ENCODE data around the gene ENGASE.
"Not testable (repeated sequence)": the region's sequence is repeated elsewhere in the genome, so short reads cannot be mapped to it uniquely, and the experiment has no call there.

ENGASE gene, protein sequence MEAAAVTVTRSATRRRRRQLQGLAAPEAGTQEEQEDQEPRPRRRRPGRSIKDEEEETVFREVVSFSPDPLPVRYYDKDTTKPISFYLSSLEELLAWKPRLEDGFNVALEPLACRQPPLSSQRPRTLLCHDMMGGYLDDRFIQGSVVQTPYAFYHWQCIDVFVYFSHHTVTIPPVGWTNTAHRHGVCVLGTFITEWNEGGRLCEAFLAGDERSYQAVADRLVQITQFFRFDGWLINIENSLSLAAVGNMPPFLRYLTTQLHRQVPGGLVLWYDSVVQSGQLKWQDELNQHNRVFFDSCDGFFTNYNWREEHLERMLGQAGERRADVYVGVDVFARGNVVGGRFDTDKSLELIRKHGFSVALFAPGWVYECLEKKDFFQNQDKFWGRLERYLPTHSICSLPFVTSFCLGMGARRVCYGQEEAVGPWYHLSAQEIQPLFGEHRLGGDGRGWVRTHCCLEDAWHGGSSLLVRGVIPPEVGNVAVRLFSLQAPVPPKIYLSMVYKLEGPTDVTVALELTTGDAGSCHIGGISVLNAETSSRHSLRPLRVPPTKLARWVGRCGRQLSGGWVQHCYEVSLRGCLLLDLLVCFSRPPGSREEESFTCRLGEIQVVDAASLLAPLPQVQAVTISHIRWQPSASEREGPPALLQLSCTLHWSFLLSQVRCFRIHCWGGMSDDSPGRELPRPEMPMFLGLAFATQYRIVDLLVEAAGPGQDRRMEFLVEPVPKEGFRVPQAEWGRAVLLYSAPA

DNA sequence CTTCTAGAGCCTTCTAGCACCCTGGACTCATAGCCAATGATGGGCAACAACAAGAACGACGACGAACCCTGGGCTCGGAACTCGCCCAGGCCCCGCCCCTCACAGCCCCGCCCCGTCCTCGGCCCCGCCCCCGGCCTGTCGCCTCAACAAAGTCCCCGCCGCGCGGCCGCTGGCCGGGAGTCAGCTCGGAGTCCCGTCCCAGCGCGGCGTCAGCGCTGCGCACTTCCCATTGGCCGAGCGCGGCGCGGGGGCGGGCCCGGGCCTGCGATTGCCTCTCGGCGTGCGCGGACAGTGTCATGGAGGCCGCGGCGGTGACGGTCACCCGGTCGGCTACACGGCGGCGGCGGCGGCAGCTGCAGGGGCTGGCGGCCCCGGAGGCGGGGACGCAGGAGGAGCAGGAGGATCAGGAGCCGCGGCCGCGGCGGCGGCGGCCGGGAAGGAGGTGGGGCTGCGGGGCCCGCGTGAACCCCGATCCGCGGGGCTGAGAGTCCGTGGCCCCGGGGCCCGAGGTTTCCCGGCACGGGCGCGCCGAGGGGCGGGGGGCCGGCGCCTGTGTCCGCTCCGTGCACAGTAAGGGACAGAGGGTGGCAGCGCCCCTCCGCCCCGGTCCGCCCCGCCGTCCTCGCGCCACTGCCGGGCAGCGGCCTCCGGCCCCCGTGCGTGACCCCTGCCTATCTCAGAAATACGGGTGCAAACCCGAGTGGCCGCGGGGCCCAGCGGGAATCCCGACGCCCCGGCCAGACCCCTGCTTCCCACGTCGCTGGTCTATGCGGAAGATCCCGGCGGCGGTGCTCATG lies at the start of gene ENGASE:
ENGASE (plus strand) TSS at position 176 of the 797 bp plus-strand sequence; CDS start at position 297, 121 bp downstream.
- Mint-ChIP-seq H3K4me1 (peaks cover 21% of the 10 kb centered on the region), H3K36me3 (peaks cover 9% of the 10 kb centered on the region), H3K4me3 (peak within 1 kb of the TSS; percentile 87), H3K27me3 (peaks cover 7% of the 10 kb centered on the region), H3K9me3 (no peaks in the 10 kb centered on the region), H3K27ac (peak within 1 kb of the TSS; percentile 82)
- DNase-seq, result peak; percentile 94
- CTCF ChIA-PET, result interaction anchor here (1.0 to 2.6 kb wide), 4 partner anchors 10 to 29 kb away, joined by 3 to 9 read pairs (median 6); no protein-coding TSS in a partner anchor

GRCh38 chr17:79024901-79025737 lies 49.5 kb upstream of the ENGASE start:
- DNase-seq, result peak; percentile 19
- CTCF ChIA-PET, result interaction anchor here (1.4 kb wide), 1 partner anchor 17 kb away, joined by 3 read pairs; no protein-coding TSS in a partner anchor
- peaks cover 18% of the 10 kb centered on the region for H3K4me1 Mint-ChIP-seq
- peaks cover 98% of the 10 kb centered on the region for H3K27me3 Mint-ChIP-seq
- no peak overlapping the region for H3K27ac Mint-ChIP-seq
- no peaks in the 10 kb centered on the region for H3K36me3 Mint-ChIP-seq
- H3K4me3 Mint-ChIP-seq, result peak overlapping the region; percentile 54
- no peaks in the 10 kb centered on the region for H3K9me3 Mint-ChIP-seq

DNA sequence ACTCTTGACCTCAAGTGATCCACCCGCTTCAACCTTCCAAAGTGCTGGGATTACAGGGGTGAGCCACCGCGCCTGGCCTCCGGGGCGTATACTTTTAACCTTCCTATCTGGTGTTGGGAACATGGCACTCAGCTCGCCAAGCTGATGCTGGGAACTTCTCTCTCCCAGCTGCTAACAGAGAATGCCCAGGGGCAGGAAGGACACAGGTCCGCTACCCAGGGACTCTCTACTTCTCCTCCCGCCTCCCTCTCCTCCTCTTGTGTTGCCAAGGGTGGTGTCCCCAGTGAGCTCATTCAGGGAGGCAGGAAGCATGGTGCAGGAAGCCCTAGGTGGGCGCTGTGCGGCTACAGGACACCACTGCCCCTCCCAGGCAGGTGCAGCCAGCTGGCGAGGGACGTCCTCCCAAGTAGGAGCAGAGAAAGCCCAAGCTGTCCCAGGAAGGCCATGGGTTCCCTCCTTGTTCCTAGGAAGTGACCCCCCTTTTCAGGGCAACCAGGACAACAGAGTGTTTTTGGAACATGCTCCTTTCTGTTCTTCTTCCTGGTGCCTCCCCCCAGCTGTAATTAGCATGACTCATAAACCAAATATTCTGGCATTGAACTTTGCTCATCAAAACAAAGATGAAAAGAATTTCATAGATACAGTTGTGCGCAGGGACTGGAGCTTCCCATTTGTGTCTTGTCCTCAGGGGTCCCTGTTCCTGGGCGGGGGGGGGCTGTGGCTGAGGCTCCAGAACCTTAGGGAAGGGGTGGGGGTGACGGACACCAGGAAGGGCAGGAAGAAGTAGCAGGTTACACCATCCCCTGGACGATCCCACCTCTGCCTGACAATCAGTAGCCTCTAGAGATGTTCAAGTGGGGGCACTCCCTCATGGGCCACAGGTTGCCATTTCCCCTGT lies 48.0 kb upstream of the ENGASE start:
- no peaks in the 10 kb centered on the region for H3K36me3 Mint-ChIP-seq
- H3K4me3 Mint-ChIP-seq, result no peak overlapping the region
- H3K27me3 Mint-ChIP-seq, result peaks cover 95% of the 10 kb centered on the region
- DNase-seq, result peak; percentile 10
- CTCF ChIA-PET, result interaction anchor here (1.4 to 1.5 kb wide), 2 partner anchors 15 to 19 kb away, joined by 3 to 6 read pairs; no protein-coding TSS in a partner anchor
- H3K9me3 Mint-ChIP-seq, result no peaks in the 10 kb centered on the region
- no peak overlapping the region for H3K27ac Mint-ChIP-seq
- peaks cover 18% of the 10 kb centered on the region for H3K4me1 Mint-ChIP-seq

- peaks cover 94% of the 10 kb centered on the region for H3K27me3 Mint-ChIP-seq
- peaks cover 18% of the 10 kb centered on the region for H3K4me1 Mint-ChIP-seq
- CTCF ChIA-PET, result interaction anchor here (1.5 kb wide), 1 partner anchor 18 kb away, joined by 6 read pairs; no protein-coding TSS in a partner anchor
- DNase-seq, result peak; percentile 20
- H3K4me3 Mint-ChIP-seq, result no peak overlapping the region
- no peaks in the 10 kb centered on the region for H3K9me3 Mint-ChIP-seq
- H3K36me3 Mint-ChIP-seq, result no peaks in the 10 kb centered on the region
- no peak overlapping the region for H3K27ac Mint-ChIP-seq
Observed at GRCh38 chr17:79027274-79027924, 47.2 kb upstream of the ENGASE start.

GRCh38 chr17:79027925-79028491 lies 46.6 kb upstream of the ENGASE start:
- Mint-ChIP-seq H3K27me3 (peaks cover 88% of the 10 kb centered on the region), H3K36me3 (no peaks in the 10 kb centered on the region), H3K27ac (no peak overlapping the region), H3K4me1 (peaks cover 18% of the 10 kb centered on the region), H3K9me3 (no peaks in the 10 kb centered on the region), H3K4me3 (no peak overlapping the region)
- CTCF ChIA-PET, result interaction anchor here (0.9 kb wide), 1 partner anchor 18 kb away, joined by 3 read pairs; no protein-coding TSS in a partner anchor
- DNase-seq, result no peak

DNA sequence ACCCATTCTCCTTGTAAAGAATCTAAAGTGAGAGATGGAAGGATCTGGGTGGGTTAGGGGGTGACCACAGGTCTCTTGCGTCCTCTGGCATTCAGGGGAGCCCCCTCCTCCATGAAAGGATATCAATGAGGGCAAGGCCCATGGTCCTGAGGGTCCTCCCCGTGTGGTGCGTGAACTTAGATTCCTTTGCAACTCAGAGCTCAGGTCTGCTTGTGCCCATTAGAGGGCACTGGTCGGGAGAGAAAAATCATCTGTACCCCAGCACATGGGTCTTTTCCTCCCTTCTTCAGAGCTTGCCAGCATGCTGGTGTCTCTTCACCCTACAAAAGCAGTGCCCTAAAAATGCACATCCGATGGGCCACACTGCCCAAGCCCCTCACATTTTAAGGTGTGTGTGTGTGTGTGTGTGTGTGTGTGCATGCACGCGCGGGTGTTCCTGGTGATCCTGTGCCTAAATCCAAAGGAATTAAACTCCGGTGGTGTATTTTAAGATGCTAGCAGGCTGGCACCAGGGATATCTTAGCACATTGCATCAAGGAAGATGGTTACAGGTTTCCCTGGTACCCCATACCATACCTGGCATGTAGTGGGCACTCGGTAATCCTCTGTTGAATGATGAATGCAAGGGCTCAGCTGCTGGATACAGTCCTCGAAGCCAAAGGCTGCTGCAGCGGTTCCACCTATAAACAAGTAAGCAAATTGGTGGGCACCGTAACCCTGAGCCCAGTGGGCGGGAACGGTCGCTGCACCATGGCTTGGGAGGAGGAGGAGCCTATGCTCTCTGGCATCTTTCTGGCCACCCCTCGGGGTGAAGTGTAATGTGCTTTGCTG lies 45.9 kb upstream of the ENGASE start:
- CTCF ChIA-PET, result interaction anchor here (0.9 kb wide), 1 partner anchor 17 kb away, joined by 3 read pairs; no protein-coding TSS in a partner anchor
- H3K4me3 Mint-ChIP-seq, result no peak overlapping the region
- no peak overlapping the region for H3K27ac Mint-ChIP-seq
- no peak for DNase-seq
- H3K9me3 Mint-ChIP-seq, result no peaks in the 10 kb centered on the region
- peaks cover 81% of the 10 kb centered on the region for H3K27me3 Mint-ChIP-seq
- H3K36me3 Mint-ChIP-seq, result no peaks in the 10 kb centered on the region
- H3K4me1 Mint-ChIP-seq, result peaks cover 13% of the 10 kb centered on the region

GRCh38 chr17:79029327-79030009 lies 45.2 kb upstream of the ENGASE start:
- Mint-ChIP-seq H3K4me3 (no peak overlapping the region), H3K27me3 (peaks cover 78% of the 10 kb centered on the region), H3K36me3 (no peaks in the 10 kb centered on the region), H3K27ac (no peak overlapping the region), H3K4me1 (peaks cover 9% of the 10 kb centered on the region), H3K9me3 (no peaks in the 10 kb centered on the region)
- no peak for DNase-seq
- CTCF ChIA-PET, result no interaction called here

DNA sequence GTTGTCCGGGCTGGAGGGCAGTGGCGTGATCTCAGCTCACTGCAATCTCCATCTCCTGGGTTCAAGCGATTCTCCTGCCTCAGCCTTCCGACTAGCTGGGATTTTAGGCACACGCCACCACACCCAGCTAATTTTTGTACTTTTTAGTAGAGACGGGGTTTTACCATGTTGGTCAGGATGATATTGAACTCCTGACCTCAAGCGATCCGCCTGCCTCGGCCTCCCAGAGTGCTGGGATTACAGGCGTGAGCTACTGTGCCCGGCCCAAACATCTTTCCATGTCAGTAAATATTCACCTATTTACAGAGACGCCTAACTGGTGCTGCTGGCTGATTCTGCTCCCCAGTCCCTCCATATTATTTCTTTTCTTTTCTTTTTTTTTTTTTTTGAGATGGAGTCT lies 44.0 kb upstream of the ENGASE start:
- DNase-seq, H3K27ac Mint-ChIP-seq, H3K4me1 Mint-ChIP-seq, H3K4me3 Mint-ChIP-seq, H3K9me3 Mint-ChIP-seq, H3K36me3 Mint-ChIP-seq, CTCF ChIA-PET: not testable (repeated sequence)
- H3K27me3 Mint-ChIP-seq, result peaks cover 75% of the 10 kb centered on the region

GRCh38 chr17:79031996-79032875 lies 42.4 kb upstream of the ENGASE start:
- CTCF ChIA-PET, result interaction anchor here (1.0 to 3.0 kb wide), 3 partner anchors 10 to 13 kb away, joined by 3 to 15 read pairs (median 6); no protein-coding TSS in a partner anchor
- no peaks in the 10 kb centered on the region for H3K36me3 Mint-ChIP-seq
- no peaks in the 10 kb centered on the region for H3K9me3 Mint-ChIP-seq
- no peak for DNase-seq
- no peak overlapping the region for H3K27ac Mint-ChIP-seq
- no peaks in the 10 kb centered on the region for H3K4me1 Mint-ChIP-seq
- peaks cover 62% of the 10 kb centered on the region for H3K27me3 Mint-ChIP-seq
- H3K4me3 Mint-ChIP-seq, result no peak overlapping the region

GRCh38 chr17:79033046-79033616 lies 41.5 kb upstream of the ENGASE start:
- no peak for DNase-seq
- H3K4me1 Mint-ChIP-seq, result no peaks in the 10 kb centered on the region
- H3K4me3 Mint-ChIP-seq, result no peak overlapping the region
- H3K27ac Mint-ChIP-seq, result no peak overlapping the region
- H3K27me3 Mint-ChIP-seq, result peaks cover 53% of the 10 kb centered on the region
- CTCF ChIA-PET, result interaction anchor here (1.8 to 3.0 kb wide), 2 partner anchors 9 to 12 kb away, joined by 6 to 15 read pairs; no protein-coding TSS in a partner anchor
- H3K36me3 Mint-ChIP-seq, result no peaks in the 10 kb centered on the region
- no peaks in the 10 kb centered on the region for H3K9me3 Mint-ChIP-seq
